GM18508 (cell line): Measurements from ENCODE around the gene B9D2.
"Not testable (repeated sequence)": the region's sequence is repeated elsewhere in the genome, so short reads cannot be mapped to it uniquely, and the experiment has no call there.

Experiments
- ATAC-seq: cut with Tn5 transposase; IDR thresholded peaks from one replicate; pipeline ENCODE4 v1.9.1; 2021; ENCODE audit warnings: moderate number of reproducible peaks; ENCODE audit not compliant: insufficient read depth, unreplicated experiment

Gene B9D2

DNA sequence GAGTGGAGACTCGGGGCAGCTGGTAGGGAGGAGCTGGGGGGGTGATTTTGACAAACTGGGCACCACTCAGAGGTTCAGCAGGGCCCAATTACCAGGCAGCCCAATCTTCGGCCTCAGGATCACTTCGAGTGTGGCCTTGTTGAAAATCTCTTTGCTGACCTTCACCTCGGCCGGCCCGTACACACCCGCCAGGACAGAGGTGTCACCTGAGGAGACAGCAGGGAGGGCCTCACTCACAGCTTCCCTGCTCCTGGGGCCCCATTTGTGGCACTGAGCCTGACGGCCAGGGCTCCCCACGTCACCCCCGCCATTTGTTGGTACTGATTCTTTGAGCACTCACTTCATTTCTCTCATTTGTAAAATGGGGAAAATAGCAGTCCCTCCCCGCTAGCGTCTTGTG is 28.8 kb upstream of the B9D2 start:
- ATAC-seq, result no peak

DNA sequence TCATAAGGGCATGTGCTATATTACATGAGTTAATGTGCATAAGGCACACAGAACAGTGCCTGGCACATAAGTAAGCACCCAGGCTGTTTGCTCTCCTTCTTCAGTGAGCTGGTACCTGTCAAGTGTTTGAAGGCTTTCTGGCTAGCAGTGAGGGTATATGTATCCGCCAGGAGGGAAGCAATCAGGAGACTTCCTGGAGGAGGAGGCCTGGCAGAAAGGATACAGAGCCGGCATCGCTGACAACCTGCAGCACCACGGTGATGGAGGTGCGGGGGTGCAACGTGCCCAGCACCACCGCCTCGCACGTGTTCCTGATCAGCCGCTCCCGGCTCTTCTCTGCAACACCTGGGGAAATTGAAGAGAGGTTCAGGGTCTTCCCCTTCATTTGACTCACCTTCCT is 27.7 kb upstream of the B9D2 start:
- no peak for ATAC-seq

DNA sequence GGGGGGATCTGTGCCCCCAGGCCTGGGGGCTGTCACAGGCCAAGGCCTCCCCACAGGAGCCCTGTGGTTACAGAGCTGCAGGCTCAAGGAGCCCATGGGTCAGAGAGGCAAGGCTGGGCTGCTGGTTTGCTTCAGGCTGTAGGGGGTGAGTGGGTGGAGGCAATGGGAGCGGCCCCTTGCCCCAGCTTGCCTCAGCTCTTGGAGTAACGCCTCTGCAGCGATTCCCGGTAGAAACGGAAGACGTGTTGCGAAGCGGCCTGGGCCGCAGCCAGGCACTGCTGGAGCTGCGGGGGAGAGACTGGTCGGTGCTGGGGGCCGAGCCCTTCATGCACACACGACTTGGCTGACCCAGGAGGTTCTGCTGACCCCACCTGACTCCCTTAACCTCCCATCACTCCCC is 22.5 kb upstream of the B9D2 start:
- no peak for ATAC-seq

DNA sequence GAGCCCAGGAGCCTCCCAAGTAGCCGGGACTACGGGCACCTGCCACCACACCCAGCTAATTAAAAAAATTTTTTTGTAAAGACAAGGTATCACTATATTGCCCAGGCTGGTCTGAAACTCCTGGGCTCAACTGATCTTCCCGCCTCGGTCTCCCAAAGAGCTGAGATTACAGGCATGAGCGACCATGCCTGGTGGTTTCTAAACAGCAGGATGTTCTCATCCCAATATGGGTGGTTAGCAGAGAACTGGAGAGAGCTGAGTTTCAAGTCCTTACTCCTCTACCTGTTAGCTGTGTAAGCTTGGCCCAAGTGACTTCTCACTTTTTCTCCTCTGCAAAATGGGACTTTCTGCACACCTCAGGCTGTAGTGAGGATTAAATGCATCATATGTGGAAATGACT is 20.4 kb upstream of the B9D2 start:
- ATAC-seq, result no peak

DNA sequence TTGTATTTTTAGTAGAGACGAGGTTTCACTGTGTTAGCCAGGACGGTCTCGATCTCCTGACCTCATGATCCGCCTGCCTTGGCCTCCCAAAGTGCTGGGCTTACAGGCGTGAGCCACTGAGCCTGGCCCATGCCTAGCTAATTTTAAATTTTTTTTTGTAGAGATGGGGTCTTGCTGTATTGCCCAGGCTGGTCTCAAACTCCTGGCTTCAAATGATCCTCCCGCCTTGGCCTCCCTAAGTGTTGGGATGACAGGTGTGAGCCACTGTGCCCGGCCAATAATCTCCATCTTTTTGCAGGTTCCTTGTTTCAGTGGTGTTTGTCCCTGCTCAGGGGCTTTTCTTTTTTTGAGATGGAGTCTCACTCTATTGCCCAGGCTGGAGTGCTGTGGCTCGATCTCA is 17.6 kb upstream of the B9D2 start:
- ATAC-seq, result not testable (repeated sequence)

DNA sequence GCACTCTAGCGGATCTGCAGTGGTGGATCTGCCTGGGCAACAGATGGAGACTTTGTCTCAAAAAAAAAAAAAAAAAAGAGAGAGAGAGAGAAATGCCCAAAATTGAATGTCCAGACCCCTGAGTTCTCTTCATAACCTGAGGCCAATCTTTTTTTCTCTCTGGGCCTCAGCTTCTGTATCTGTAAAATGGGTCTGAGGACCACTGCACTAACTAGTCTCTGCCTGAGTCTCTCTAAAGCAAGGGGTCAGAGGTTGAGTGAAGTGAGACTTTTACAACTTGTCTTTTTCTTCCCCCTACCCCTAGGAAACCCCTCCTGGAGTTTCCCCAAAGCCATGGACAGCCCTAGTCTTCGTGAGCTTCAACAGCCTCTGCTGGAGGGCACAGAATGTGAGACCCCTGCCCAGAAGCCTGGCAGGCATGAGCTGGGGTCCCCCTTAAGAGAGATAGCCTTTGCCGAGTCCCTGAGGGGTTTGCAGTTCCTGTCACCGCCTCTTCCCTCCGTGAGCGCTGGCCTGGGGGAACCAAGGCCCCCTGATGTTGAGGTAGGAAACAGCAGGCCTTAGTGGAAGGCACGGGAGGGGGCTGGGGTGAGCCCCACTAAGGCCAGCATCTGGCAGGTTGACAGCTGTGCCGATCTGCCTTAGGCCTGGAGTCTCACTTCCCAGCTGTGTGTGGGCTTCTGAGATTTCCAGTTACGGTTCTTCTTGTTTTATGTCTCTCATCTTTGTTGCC is 14.2 kb upstream of the B9D2 start:
- no peak for ATAC-seq

DNA sequence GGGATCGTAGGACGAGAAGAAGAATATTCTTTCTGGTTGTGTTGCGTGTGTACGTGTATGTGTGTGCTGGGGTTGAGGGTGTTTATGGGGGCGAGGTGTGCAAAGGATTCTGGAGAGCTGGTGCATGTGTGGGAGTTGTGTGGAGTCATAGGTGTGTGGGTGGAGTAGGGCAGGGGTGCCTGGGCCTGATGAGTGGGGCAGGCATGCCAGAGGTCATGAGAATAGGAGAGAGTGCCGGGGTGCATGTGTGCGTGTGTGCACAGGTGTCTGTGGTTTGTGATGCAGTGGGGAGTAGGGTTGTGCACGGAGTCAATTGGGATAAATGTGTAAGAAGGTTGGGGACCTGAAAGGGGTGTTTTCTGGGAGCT is 13.0 kb upstream of the B9D2 start:
- ATAC-seq, result no peak

DNA sequence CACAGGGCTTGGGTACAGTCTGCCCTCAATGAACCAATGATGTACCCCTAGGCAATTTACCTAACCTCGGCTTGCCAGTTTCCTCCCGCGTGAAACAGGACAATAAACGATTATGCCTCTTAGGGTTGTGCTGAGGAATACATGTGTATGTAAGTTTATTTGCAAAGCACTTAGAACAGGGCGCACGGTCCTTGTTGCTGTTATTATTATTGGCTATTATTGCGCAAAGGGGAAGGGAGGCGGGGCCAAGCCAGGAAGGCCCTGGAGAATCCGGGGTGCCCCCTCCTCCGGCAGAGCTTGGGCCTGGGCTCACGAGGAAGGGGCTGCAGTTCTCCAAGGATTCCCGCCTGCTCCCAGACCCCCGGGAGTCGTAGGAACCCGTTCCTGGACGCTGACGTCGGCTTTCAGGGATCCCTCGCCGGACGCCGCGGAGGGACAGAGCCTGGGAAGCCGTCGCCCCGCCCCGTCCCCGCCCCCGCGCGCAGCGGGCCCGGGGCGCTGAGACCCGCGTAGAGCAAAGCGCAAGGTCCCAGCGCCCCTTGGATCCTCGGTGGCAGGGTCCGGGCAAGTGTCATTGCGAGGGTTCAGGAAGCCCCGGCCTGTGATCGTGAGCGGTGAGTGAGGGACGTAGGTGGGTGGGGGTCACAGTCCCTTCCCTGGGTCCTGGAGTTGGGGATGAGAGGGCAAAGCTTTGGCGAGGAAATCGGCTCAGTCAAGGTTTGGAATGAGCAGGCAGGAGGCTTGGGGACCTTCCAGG is 12.5 kb upstream of the B9D2 start, which contains the start of gene TMEM91:
TMEM91 (plus strand) TSS at position 293 of the 757 bp plus-strand sequence. CDS start 1,777 bp downstream, outside the sequence.
- no peak for ATAC-seq

DNA sequence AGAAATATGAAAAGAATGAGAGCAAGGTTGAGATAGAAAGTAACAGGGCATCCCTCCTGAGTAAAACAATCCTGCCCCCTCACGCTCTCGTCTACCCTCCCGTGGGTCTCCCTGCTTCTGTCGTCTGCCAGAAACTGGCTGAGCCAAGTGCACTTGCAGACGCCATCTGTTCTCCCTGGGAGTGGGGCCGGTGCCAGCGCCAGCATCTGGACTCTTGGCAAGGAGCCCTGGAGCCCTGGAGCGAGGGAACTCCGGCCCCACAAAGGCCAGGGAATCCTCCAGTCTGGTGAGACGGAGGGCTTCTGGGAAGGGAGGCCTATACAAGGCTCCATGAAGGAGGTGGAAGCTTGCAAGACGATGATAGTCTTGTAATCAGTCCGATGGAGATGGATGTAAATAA is 10.0 kb upstream of the B9D2 start:
- no peak for ATAC-seq

DNA sequence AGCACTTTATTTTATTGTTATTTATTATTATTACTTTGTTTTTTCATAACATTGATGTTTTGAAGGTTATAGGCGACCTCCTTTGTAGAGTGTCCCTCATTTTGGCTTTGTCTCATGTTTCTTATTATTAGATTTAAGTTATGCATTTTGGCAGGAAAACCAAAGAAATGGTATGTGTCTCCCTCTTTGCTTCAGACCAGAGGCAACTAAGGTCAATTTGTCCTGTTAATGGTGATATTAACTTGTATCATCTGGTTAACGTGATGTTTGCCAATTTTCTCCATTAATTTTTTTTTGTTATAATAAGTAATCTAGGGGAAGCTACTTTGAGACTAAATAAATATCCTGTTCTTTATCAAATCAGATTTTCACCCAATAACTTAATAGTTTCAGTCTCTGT is 8.6 kb upstream of the B9D2 start:
- no peak for ATAC-seq

DNA sequence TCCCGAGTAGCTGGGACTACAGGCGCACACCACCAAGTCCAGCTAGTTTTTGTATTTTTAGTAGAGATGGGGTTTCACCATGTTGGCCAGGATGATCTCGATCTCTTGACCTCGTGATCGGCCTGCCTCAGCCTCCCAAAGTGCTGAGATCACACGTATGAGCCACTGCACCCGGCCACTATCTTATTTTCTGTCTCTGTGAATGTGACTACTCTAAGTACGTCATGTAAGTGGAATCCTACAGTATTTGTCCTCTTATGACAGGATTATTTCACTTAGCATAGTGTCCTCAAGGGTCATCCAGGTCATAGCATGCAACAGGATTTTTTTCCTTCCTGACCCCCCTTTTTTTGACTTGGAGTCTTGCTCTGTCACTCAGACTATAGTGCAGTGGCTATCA is 7.6 kb upstream of the B9D2 start:
- no peak for ATAC-seq

DNA sequence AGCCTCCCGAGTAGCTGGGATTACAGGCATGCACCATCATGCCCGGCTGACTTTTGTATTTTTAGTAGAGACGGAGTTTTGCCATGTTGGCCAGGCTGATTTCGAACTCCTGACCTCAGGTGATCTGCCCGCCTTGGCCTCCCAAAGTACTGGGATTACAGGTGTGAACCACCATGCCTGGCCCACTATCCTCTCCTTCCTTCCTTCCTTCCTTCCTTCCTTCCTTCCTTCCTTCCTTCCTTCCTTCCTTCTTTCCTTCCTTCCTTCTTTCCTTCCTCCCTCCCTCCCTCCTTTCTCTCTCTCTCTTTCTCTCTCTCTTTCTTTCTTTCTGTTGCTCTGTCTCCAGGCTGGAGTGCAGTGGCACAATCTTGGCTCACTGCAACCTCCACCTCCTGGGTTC is 7.2 kb upstream of the B9D2 start:
- not testable (repeated sequence) for ATAC-seq

DNA sequence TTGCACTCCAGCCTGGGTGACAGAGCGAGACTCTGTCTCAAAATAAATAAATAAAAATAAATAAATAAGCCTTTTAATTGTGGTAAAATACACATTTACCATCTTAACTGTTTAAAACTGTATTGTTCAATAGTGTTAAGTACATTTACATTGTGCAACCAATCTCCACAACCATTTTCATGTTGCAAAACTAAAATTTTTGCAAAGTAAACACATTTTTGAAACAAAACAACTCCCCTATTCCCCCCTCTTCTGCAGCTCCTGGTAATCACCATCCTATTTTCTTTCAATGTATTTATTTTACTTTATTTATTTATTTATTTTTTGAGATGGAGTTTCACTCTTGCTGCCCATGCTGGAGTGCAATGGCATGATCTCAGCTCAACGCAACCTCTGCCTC is 5.8 kb upstream of the B9D2 start:
- ATAC-seq, result no peak

DNA sequence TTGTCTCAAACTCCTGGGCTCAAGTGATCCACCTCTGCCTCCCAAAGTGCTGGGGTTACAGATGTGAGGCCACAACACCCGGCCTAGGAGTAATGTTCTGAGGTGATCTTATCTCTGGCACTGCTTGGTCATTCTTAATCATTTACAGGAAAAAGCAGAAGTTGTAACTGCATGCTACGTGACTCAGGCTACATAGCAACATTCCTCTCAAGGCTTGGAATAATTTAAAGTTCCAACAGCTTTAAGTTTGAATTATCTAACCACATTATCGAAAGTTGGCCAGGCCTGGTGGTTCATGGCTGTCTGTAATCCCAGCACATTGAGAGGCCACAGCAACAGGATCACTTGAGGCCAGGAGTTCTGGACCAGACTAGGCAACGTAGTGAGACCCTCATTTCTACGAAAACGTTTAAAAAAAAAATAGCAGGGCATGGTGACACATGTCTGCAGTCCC is 3.9 kb upstream of the B9D2 start:
- ATAC-seq, result no peak

DNA sequence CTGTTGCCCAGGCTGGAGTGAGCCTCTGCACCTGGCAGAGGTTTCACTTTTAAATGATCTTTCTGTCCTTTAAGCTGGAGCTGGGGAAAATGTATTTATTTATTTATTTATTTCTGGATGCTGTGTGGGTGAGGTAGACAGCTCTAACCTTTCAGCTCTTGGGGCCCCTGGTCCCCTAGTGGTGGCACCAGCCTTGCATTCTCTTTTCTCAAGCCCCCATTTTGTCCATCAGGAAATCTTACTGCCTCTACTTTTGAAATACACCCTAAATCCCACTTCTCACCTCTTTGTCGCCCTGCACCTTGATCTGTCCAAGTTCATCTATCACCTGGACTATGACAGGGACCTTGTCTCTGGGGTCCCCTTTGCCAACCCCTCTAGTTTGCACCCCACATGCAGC is 2.1 kb upstream of the B9D2 start:
- no peak for ATAC-seq

DNA sequence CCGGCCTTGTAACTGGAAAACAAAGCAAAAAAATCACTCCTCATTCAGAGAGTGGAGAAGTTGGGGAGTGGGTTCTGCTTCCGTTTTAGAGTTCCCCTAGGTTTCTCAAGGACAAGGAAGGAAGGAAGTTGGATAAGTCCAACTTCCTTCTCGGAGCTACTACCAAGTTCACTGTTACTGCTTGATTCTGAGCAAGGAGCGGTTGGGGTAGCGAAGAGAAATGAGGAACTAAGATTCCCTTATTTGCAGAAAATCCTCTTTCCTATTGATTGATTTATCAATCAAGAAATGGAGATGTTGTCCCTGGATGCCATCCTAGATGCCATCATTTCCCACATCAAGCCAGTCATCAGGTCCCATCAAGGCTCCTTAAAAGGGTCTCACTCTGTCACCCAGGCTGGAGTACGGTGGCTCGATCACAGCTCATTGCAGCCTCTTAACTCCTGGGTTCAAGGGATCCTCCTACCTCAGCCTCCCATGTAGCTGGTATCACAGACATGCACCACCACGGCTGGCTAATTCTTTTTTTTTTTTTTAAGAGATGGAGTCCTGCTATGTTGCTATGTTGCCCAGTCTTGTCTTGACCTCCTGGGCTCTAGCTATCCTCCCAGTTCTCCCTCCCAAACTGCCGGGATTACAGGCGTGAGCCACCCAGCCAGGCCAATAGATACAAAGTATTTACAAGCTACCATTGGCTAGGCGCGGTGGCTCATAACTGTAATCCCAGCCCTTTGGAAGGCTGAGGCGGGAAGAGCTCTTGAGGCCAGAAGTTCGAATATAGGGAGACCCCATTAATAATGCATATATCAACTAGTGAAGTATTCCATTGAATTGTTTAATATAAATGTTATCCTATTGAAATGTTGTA is 809 bp upstream of the B9D2 start:
- no peak for ATAC-seq

DNA sequence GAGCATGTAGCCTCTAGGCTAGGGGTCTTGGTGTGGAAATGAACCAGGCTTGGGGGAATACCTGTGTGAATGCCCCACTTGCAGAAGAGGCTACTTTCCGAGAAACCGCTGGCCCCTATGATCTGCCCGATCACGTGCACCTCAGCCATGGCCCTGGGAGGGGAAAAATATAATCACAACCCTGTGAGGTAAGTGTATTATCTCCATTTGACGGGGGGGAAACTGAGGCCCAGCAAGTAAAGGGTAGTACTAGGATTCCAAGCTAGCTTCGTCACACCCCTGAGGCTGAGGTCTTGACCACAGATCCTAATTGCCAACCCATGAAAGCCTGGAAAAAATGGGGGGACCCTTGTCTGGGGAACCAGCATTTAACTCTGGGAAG is 587 bp downstream of the B9D2 start:
- ATAC-seq, result no peak

DNA sequence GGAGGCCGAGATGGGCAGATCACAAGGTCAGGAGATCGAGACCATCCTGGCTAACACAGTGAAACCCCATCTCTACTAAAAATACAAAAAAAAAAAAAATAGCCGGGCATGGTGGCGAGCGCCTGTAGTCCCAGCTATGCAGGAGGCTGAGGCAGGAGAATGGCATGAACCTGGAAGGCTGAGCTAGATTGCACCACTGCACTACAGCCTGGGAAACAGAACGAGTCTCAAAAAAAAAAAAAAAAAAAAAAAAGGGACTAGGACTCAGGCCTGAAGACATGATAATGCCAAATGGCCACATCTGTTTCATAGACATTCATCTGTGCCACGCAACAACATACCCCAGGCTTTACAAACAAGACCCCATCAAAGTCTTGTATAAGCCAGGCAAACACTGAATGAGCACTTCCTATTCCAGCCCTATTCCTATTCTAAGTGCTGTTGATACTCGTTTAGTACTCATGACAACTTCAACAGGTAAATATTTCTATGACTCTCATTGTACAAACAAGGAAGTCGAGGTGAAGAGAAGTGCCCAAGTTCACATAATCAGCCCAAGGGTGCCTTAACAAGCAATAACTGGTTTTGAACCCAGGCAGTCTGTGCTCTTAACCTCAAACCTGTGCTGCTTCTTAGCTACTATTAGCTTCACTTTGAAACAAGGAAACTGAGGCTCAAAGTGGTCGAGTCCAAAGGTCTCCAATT is 1.7 kb downstream of the B9D2 start:
- ATAC-seq, result no peak

DNA sequence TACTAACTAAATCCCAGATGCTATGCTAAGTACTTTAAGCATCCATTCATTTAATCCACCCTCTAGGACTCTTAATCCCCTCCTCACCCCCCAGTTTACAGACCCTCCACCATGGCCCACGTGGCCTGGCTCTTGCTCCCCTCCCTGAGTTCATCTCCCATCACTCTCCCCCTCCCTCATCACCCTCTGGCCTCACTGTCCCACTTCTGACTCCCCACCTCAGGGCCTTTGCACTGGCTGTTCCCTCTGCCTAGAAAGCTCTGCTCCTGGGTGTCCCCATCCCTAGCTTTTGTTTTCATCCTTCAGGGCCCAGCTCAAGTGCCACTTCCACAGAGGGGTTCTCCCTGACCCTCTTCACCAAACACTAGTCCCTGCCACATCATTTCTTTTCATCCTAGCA is 4.2 kb downstream of the B9D2 start:
- no peak for ATAC-seq

DNA sequence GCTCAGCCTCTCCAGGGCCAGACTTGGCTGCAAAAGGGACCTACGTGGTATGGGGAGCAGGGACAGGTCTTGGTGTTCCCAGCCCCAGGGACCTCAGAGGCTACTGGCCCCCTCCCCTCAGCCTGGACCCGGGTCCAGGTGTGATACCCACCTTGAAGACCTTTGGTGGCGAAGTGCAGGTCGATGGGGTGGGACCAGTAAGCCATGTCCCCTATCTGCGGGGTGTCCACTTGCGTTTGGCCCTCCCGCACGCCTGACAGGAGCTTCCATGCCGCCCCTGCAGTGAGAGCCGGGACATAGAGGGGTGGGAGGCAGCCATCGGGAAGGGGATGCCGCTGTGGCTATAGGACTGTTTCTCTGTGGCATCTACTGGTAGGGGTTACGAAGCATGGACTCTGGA is 6.2 kb downstream of the B9D2 start:
- ATAC-seq, result no peak
